SK-N-SH treated with all-trans-retinoic acid at 6 μM for 48 hours (cell line): ENCODE data around the gene DOCK2.

Experiments
- ATAC-seq: fragments of 200-7000 bp; cut with Tn5 transposase; 3 replicates; pipeline ENCODE4 v1.9.1; 2020; ENCODE audit warnings: mild to moderate bottlenecking, moderate library complexity
- ARNTL ChIP-seq: fragments of 450-650 bp; formaldehyde crosslinking; IDR thresholded peaks from 2 replicates; pipeline ENCODE4 v1.5.0; 2020; ENCODE audit warnings: low read depth, mild to moderate bottlenecking, moderate library complexity, borderline replicate concordance
- CSDC2 ChIP-seq: fragments of 250-450 bp; sonication (Bioruptor Pico); IDR thresholded peaks from 2 replicates; pipeline ENCODE4 v1.5.0; 2020; ENCODE audit warnings: mild to moderate bottlenecking, moderate library complexity
- ESRRG ChIP-seq: fragments of 250-450 bp; sonication (Bioruptor Pico); IDR thresholded peaks from 2 replicates; pipeline ENCODE4 v1.6.1; 2021; ENCODE audit warnings: mild to moderate bottlenecking
- GLIS3 ChIP-seq: fragments of 250-450 bp; sonication (Bioruptor Pico); IDR thresholded peaks from 2 replicates; pipeline ENCODE4 v1.5.0; 2020; ENCODE audit warnings: mild to moderate bottlenecking, moderate library complexity
- ISL1 ChIP-seq: fragments of 250-450 bp; sonication (Bioruptor Pico); IDR thresholded peaks from 2 replicates; pipeline ENCODE4 v2.1.2; 2022; ENCODE audit warnings: mild to moderate bottlenecking, moderate library complexity
- OSR1 ChIP-seq: fragments of 250-450 bp; sonication (Bioruptor Pico); IDR thresholded peaks from 2 replicates; pipeline ENCODE4 v1.8.0; 2022; ENCODE audit warnings: moderate library complexity, mild to moderate bottlenecking, inconsistent platforms
- PPARA ChIP-seq: fragments of 250-450 bp; sonication (Bioruptor Pico); IDR thresholded peaks from 2 replicates; pipeline ENCODE4 v1.5.0; 2020; ENCODE audit warnings: mild to moderate bottlenecking, borderline replicate concordance
- RARB ChIP-seq: fragments of 250-450 bp; sonication (Bioruptor Pico); IDR thresholded peaks from 2 replicates; pipeline ENCODE4 v1.8.0; 2021; ENCODE audit warnings: mild to moderate bottlenecking, moderate library complexity
- TCF4 ChIP-seq: fragments of 250-450 bp; sonication (Bioruptor Pico); IDR thresholded peaks from 2 replicates; pipeline ENCODE4 v1.8.0; 2021; ENCODE audit warnings: mild to moderate bottlenecking, moderate library complexity, borderline replicate concordance
- ZC3H10 ChIP-seq: fragments of 250-450 bp; sonication (Bioruptor Pico); IDR thresholded peaks from 2 replicates; pipeline ENCODE4 v1.5.1; 2021; ENCODE audit warnings: mild to moderate bottlenecking, moderate library complexity
- ZFP3 ChIP-seq: fragments of 250-450 bp; sonication (Bioruptor Pico); IDR thresholded peaks from 2 replicates; pipeline ENCODE4 v1.5.0; 2020; ENCODE audit warnings: mild to moderate bottlenecking, moderate library complexity
- ZFP30 ChIP-seq: fragments of 450-650 bp; formaldehyde crosslinking; IDR thresholded peaks from 2 replicates; pipeline ENCODE4 v1.5.0; 2022; ENCODE audit warnings: mild to moderate bottlenecking, moderate library complexity
- ZNF565 ChIP-seq: fragments of 450-650 bp; formaldehyde crosslinking; conservative IDR thresholded peaks from 2 replicates; pipeline ENCODE4 v1.5.0; 2020; ENCODE audit warnings: low read depth, mild to moderate bottlenecking, moderate library complexity
- ZNF70 ChIP-seq: fragments of 450-650 bp; formaldehyde crosslinking; IDR thresholded peaks from 2 replicates; pipeline ENCODE4 v1.5.0; 2020; ENCODE audit warnings: mild to moderate bottlenecking, moderate library complexity
- ZNF8 ChIP-seq: fragments of 450-650 bp; formaldehyde crosslinking; IDR thresholded peaks from 2 replicates; pipeline ENCODE4 v1.5.0; 2020; ENCODE audit warnings: mild to moderate bottlenecking, moderate library complexity
- TF ChIP-seq, protein P1 (sequence below): fragments of 250-450 bp; sonication (Bioruptor Pico); IDR thresholded peaks from 2 replicates; pipeline ENCODE4 v1.5.0; 2020; ENCODE audit warnings: mild to moderate bottlenecking, moderate library complexity
- TF ChIP-seq, protein P2 (sequence below): fragments of 250-450 bp; sonication (Bioruptor Pico); IDR thresholded peaks from 2 replicates; pipeline ENCODE4 v1.5.1; 2021; ENCODE audit warnings: mild to moderate bottlenecking, moderate library complexity
- TF ChIP-seq, protein P3 (sequence below): fragments of 250-450 bp; sonication (Bioruptor Pico); IDR thresholded peaks from 2 replicates; pipeline ENCODE4 v1.5.1; 2020; ENCODE audit warnings: low read depth, mild to moderate bottlenecking, moderate library complexity
- TF ChIP-seq, protein P4 (sequence below): fragments of 250-450 bp; sonication (Bioruptor Pico); IDR thresholded peaks from 2 replicates; pipeline ENCODE4 v1.8.0; 2021; ENCODE audit warnings: low read depth, mild to moderate bottlenecking, moderate library complexity, borderline replicate concordance
- TF ChIP-seq, protein P5 (sequence below): fragments of 250-450 bp; sonication (Bioruptor Pico); IDR thresholded peaks from 2 replicates; pipeline ENCODE4 v1.8.0; 2020; ENCODE audit warnings: mild to moderate bottlenecking, moderate library complexity, borderline replicate concordance

The DOCK2 gene

DNA sequence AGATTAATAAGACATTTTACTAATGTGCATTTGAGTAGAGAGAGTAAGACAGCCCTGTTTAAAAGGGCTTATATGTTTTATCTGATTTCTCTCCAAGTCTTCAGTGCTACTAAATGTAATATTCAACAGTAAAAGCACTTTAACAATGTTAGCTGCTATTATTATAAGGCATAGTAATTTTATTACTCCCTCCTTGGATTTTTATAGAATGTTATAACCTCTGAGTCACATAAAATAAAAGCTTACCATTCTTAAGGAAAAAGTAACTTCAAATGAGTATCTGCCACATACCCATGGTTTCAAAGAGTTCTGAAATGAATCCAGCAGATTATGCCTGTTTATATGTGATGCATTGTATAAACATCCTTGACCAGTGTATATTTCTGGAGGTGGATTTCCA is 34.5 kb upstream of the DOCK2 start (continued):
- TF ChIP-seq ZNF565, result no peak

DNA sequence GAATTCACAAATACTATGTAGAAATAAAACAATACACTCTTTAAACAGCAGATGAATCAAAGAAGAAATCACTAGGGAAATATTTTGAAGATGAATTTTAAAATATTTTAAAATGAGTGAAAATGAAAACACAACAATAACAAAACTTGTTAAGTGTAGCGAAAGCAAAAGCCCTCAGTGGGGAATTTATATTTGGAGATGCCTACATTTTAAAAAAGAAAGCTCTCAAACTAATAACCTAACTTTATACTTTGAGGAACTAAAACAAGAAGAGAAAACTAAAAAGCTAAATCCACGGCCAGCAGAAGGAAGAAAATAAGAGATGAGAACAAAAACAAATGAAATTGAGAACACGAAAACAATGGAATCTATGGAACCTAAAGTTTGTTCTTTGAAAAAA is 30.8 kb upstream of the DOCK2 start:
- TF ChIP-seq PPARA (CRISPR knock-in tag) (no peak), ESRRG (CRISPR knock-in tag) (no peak), ZFP30 (CRISPR knock-in tag) (no peak), ZFP3 (no peak), GLIS3 (CRISPR knock-in tag) (no peak), ISL1 (no peak), OSR1 (no peak), ZNF565 (no peak), TCF4 (CRISPR knock-in tag) (no peak), RARB (no peak), ZC3H10 (no peak), CSDC2 (no peak), ARNTL (CRISPR knock-in tag) (no peak), ZNF8 (CRISPR knock-in tag) (no peak)
- TF ChIP-seq, protein P1, sequence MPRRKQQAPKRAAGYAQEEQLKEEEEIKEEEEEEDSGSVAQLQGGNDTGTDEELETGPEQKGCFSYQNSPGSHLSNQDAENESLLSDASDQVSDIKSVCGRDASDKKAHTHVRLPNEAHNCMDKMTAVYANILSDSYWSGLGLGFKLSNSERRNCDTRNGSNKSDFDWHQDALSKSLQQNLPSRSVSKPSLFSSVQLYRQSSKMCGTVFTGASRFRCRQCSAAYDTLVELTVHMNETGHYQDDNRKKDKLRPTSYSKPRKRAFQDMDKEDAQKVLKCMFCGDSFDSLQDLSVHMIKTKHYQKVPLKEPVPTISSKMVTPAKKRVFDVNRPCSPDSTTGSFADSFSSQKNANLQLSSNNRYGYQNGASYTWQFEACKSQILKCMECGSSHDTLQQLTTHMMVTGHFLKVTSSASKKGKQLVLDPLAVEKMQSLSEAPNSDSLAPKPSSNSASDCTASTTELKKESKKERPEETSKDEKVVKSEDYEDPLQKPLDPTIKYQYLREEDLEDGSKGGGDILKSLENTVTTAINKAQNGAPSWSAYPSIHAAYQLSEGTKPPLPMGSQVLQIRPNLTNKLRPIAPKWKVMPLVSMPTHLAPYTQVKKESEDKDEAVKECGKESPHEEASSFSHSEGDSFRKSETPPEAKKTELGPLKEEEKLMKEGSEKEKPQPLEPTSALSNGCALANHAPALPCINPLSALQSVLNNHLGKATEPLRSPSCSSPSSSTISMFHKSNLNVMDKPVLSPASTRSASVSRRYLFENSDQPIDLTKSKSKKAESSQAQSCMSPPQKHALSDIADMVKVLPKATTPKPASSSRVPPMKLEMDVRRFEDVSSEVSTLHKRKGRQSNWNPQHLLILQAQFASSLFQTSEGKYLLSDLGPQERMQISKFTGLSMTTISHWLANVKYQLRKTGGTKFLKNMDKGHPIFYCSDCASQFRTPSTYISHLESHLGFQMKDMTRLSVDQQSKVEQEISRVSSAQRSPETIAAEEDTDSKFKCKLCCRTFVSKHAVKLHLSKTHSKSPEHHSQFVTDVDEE (CRISPR knock-in tag), result no peak
- TF ChIP-seq, protein P2, sequence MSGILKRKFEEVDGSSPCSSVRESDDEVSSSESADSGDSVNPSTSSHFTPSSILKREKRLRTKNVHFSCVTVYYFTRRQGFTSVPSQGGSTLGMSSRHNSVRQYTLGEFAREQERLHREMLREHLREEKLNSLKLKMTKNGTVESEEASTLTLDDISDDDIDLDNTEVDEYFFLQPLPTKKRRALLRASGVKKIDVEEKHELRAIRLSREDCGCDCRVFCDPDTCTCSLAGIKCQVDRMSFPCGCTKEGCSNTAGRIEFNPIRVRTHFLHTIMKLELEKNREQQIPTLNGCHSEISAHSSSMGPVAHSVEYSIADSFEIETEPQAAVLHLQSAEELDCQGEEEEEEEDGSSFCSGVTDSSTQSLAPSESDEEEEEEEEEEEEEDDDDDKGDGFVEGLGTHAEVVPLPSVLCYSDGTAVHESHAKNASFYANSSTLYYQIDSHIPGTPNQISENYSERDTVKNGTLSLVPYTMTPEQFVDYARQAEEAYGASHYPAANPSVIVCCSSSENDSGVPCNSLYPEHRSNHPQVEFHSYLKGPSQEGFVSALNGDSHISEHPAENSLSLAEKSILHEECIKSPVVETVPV (CRISPR knock-in tag), result no peak
- TF ChIP-seq, protein P3, sequence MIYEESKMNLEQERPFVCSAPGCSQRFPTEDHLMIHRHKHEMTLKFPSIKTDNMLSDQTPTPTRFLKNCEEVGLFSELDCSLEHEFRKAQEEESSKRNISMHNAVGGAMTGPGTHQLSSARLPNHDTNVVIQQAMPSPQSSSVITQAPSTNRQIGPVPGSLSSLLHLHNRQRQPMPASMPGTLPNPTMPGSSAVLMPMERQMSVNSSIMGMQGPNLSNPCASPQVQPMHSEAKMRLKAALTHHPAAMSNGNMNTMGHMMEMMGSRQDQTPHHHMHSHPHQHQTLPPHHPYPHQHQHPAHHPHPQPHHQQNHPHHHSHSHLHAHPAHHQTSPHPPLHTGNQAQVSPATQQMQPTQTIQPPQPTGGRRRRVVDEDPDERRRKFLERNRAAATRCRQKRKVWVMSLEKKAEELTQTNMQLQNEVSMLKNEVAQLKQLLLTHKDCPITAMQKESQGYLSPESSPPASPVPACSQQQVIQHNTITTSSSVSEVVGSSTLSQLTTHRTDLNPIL, result no peak
- TF ChIP-seq, protein P4, sequence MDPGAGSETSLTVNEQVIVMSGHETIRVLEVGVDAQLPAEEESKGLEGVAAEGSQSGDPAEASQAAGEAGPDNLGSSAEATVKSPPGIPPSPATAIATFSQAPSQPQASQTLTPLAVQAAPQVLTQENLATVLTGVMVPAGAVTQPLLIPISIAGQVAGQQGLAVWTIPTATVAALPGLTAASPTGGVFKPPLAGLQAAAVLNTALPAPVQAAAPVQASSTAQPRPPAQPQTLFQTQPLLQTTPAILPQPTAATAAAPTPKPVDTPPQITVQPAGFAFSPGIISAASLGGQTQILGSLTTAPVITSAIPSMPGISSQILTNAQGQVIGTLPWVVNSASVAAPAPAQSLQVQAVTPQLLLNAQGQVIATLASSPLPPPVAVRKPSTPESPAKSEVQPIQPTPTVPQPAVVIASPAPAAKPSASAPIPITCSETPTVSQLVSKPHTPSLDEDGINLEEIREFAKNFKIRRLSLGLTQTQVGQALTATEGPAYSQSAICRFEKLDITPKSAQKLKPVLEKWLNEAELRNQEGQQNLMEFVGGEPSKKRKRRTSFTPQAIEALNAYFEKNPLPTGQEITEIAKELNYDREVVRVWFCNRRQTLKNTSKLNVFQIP (CRISPR knock-in tag), result no peak
- TF ChIP-seq, protein P5, sequence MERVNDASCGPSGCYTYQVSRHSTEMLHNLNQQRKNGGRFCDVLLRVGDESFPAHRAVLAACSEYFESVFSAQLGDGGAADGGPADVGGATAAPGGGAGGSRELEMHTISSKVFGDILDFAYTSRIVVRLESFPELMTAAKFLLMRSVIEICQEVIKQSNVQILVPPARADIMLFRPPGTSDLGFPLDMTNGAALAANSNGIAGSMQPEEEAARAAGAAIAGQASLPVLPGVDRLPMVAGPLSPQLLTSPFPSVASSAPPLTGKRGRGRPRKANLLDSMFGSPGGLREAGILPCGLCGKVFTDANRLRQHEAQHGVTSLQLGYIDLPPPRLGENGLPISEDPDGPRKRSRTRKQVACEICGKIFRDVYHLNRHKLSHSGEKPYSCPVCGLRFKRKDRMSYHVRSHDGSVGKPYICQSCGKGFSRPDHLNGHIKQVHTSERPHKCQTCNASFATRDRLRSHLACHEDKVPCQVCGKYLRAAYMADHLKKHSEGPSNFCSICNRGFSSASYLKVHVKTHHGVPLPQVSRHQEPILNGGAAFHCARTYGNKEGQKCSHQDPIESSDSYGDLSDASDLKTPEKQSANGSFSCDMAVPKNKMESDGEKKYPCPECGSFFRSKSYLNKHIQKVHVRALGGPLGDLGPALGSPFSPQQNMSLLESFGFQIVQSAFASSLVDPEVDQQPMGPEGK (CRISPR knock-in tag), result no peak
- ATAC-seq, result no peak

DNA sequence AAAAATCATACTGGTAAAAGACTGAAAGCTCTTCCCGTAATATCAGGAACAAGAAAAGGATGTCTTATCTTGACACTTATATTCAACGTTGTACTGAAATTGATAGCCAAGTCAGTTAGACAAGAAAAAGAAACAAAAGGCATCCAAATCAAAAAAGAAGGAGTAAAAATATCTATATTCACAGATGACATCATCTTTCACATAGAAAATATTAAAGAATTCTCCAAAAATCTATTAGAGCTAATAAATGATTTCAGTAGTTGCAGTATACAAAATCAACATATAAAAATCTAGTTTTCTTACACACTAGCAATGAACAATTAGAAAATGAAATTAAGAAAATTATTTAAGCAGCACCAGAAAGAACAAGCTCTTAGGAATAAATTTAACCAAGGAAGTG is 29.2 kb upstream of the DOCK2 start:
- TF ChIP-seq ISL1 (no peak), ZNF70 (CRISPR knock-in tag) (no peak)
- TF ChIP-seq, protein P4 (CRISPR knock-in tag), result no peak
- ATAC-seq, result no peak
